NCI-H2029 treated with DMSO at 0.1 percent for 48 hours (cell line): Measurements from ENCODE around the gene CLSTN2.
A peak's percentile ranks its signal among the peaks of the same experiment; 100 is the strongest.

Experiments
- DNase-seq: peaks from one replicate; lab custom pipeline; 2025; lab: John Stamatoyannopoulos, UW

The CLSTN2 gene

GRCh38 chr3:139944256-139944910, 9.4 kb downstream of the CLSTN2 start:
- peak; percentile 86 for DNase-seq

- no peak for DNase-seq
Observed at GRCh38 chr3:139945386-139945785, 10.4 kb downstream of the CLSTN2 start.

- DNase-seq = no peak
Observed at GRCh38 chr3:139945942-139946341, 11.0 kb downstream of the CLSTN2 start.

- no peak for DNase-seq
Observed at GRCh38 chr3:139948467-139948866, 13.5 kb downstream of the CLSTN2 start.

GRCh38 chr3:139948898-139949297, 13.9 kb downstream of the CLSTN2 start:
- DNase-seq = no peak

- DNase-seq = no peak
Observed at GRCh38 chr3:139953131-139953910, 18.3 kb downstream of the CLSTN2 start.

- no peak for DNase-seq
Observed at GRCh38 chr3:139954146-139954860, 19.3 kb downstream of the CLSTN2 start.

- DNase-seq = no peak
Observed at GRCh38 chr3:139957844-139958243, 22.9 kb downstream of the CLSTN2 start.

- DNase-seq = no peak
Observed at GRCh38 chr3:139969386-139969785, 34.4 kb downstream of the CLSTN2 start.

GRCh38 chr3:139970526-139970925, 35.5 kb downstream of the CLSTN2 start:
- no peak for DNase-seq

- DNase-seq = no peak
Observed at GRCh38 chr3:139974809-139975425, 39.9 kb downstream of the CLSTN2 start.

- DNase-seq = no peak
Observed at GRCh38 chr3:139975594-139976365, 40.8 kb downstream of the CLSTN2 start.

- no peak for DNase-seq
Observed at GRCh38 chr3:139978966-139979365, 44.0 kb downstream of the CLSTN2 start.

GRCh38 chr3:139979991-139980390, 45.0 kb downstream of the CLSTN2 start:
- DNase-seq = no peak

- no peak for DNase-seq
Observed at GRCh38 chr3:139982404-139982803, 47.4 kb downstream of the CLSTN2 start.

- DNase-seq = no peak
Observed at GRCh38 chr3:139985576-139985975, 50.6 kb downstream of the CLSTN2 start.

GRCh38 chr3:139987908-139988307, 52.9 kb downstream of the CLSTN2 start:
- no peak for DNase-seq

- DNase-seq = no peak
Observed at GRCh38 chr3:139988472-139989156, 53.6 kb downstream of the CLSTN2 start.

- no peak for DNase-seq
Observed at GRCh38 chr3:139994891-139995290, 59.9 kb downstream of the CLSTN2 start.

GRCh38 chr3:140004271-140004670, 69.3 kb downstream of the CLSTN2 start:
- DNase-seq = no peak

- DNase-seq = no peak
Observed at GRCh38 chr3:140006331-140006730, 71.3 kb downstream of the CLSTN2 start.
